ENCODE measurements around the gene NSG1.

DNA sequence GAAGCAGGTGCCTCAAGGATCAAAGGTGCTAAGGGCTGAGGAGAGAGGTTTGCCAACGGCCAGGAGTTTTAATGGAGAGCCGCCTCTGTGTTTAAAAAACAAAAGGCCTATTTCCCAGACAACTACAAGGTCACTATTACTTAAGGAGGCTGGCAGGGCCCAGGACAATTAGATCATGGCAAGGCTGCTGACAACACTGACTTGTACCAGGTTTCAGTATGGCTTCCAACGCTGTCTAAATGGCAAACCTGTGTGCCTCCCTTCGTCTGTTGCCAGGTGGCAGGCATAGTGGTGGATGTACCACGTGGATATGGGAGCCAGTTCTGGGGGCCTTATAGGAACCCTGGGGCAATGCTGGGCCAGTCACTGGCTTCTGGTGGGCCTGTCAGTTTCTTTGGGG, 41.0 kb downstream of the NSG1 start:
- TF ChIP-seq POLR2A (IDR thresholded peaks at IDR 0.05; ENCODE audit: low read depth) (no peak), CTCF (IDR thresholded peaks at IDR 0.05) (no peak)
